ENCODE results near the gene ZFYVE21.

ZFYVE21 gene

GRCh38 chr14:103729496-103730448 is 14.2 kb downstream of the ZFYVE21 start:
- no peak overlapping the region for H4K91ac ChIP-seq (ENCODE audit: low read depth, low read length)
- peaks cover 9 to 16% of the 10 kb centered on the region in 2 experiments for H3K4me1 ChIP-seq (ENCODE audit: control insufficient read depth in 1 of 2, insufficient read depth in 2 of 2, low read length in 2 of 2)
- H2BK120ac ChIP-seq (ENCODE audit: insufficient read depth, low read length, poor library complexity): no peak overlapping the region
- H3K4me2 ChIP-seq (ENCODE audit: low read length): no peak overlapping the region
- peaks cover 5% of the 10 kb centered on the region for H3K9me3 ChIP-seq (ENCODE audit: insufficient read depth, low read depth, low read length)
- no peak overlapping the region for H3K23ac ChIP-seq (ENCODE audit: low read length)
- no peak overlapping the region for H3K14ac ChIP-seq (ENCODE audit: low read length)
- H2BK5ac ChIP-seq (ENCODE audit: low read depth, low read length, poor library complexity): no peak overlapping the region
- no peaks in the 10 kb centered on the region for H3K27me3 ChIP-seq (ENCODE audit: insufficient read depth, low read length)
- H3K27ac ChIP-seq (ENCODE audit: low read depth, low read length): no peak overlapping the region
- H3K4ac ChIP-seq (ENCODE audit: low read depth, low read length): no peak overlapping the region
- no peak overlapping the region for H2AK5ac ChIP-seq (ENCODE audit: low read length)
- H4K8ac ChIP-seq (ENCODE audit: low read depth, low read length): no peak overlapping the region
- no peak overlapping the region for H3K18ac ChIP-seq (ENCODE audit: low read length)
- H2AFZ ChIP-seq (ENCODE audit: insufficient read depth, low read length, poor library complexity): no peak overlapping the region
- H3K36me3 ChIP-seq (ENCODE audit: control insufficient read depth in 1 of 2, insufficient read depth in 2 of 2, low read length in 2 of 2): peaks cover 48 to 65% of the 10 kb centered on the region in 2 experiments
- no peak overlapping the region for H2BK12ac ChIP-seq (ENCODE audit: low read length)
- no peak overlapping the region for H3K4me3 ChIP-seq (ENCODE audit: low read depth, low read length)
- no CpG with 5 or more reads among the region's 24 CpGs for WGBS (ENCODE audit: extremely low coverage, insufficient coverage, insufficient read length)
- no peaks in the 10 kb centered on the region for H3K79me2 ChIP-seq (ENCODE audit: control insufficient read depth, insufficient read depth, low read length, poor library complexity)
- DNase-seq: no peak
- no peak overlapping the region for H4K12ac ChIP-seq (ENCODE audit: low read depth, low read length)
- peaks cover 4% of the 10 kb centered on the region for H3K79me1 ChIP-seq (ENCODE audit: low read length)
- no peak overlapping the region for H3K9ac ChIP-seq (ENCODE audit: low read length)

- no peak overlapping the region for H2AK5ac ChIP-seq (ENCODE audit: low read length)
- H3K4me3 ChIP-seq (ENCODE audit: low read depth, low read length): no peak overlapping the region
- H3K4ac ChIP-seq (ENCODE audit: low read depth, low read length): no peak overlapping the region
- no peak overlapping the region for H4K91ac ChIP-seq (ENCODE audit: low read depth, low read length)
- H2BK12ac ChIP-seq (ENCODE audit: low read length): no peak overlapping the region
- no peak overlapping the region for H3K14ac ChIP-seq (ENCODE audit: low read length)
- H3K27ac ChIP-seq (ENCODE audit: low read depth, low read length): no peak overlapping the region
- no peaks in the 10 kb centered on the region for H3K27me3 ChIP-seq (ENCODE audit: insufficient read depth, low read length)
- no peak overlapping the region for H3K18ac ChIP-seq (ENCODE audit: low read length)
- H3K4me2 ChIP-seq (ENCODE audit: low read length): no peak overlapping the region
- WGBS (ENCODE audit: extremely low coverage, insufficient coverage, insufficient read length): no CpG with 5 or more reads among the region's 15 CpGs
- H2BK120ac ChIP-seq (ENCODE audit: insufficient read depth, low read length, poor library complexity): no peak overlapping the region
- H4K8ac ChIP-seq (ENCODE audit: low read depth, low read length): no peak overlapping the region
- DNase-seq: no peak
- H3K79me2 ChIP-seq (ENCODE audit: control insufficient read depth, insufficient read depth, low read length, poor library complexity): no peaks in the 10 kb centered on the region
- H3K9me3 ChIP-seq (ENCODE audit: insufficient read depth, low read depth, low read length): peaks cover 5% of the 10 kb centered on the region
- no peak overlapping the region for H4K12ac ChIP-seq (ENCODE audit: low read depth, low read length)
- H3K9ac ChIP-seq (ENCODE audit: low read length): no peak overlapping the region
- no peak overlapping the region for H3K23ac ChIP-seq (ENCODE audit: low read length)
- H2AFZ ChIP-seq (ENCODE audit: insufficient read depth, low read length, poor library complexity): no peak overlapping the region
- H3K79me1 ChIP-seq (ENCODE audit: low read length): peaks cover 4% of the 10 kb centered on the region
- peaks cover 17 to 24% of the 10 kb centered on the region in 2 experiments for H3K4me1 ChIP-seq (ENCODE audit: control insufficient read depth in 1 of 2, insufficient read depth in 2 of 2, low read length in 2 of 2)
- peaks cover 48 to 65% of the 10 kb centered on the region in 2 experiments for H3K36me3 ChIP-seq (ENCODE audit: control insufficient read depth in 1 of 2, insufficient read depth in 2 of 2, low read length in 2 of 2)
- no peak overlapping the region for H2BK5ac ChIP-seq (ENCODE audit: low read depth, low read length, poor library complexity)
These were observed 15.0 kb downstream of the ZFYVE21 start for GRCh38 chr14:103730490-103731035.

- no peak overlapping the region for H3K4ac ChIP-seq (ENCODE audit: low read depth, low read length)
- H4K12ac ChIP-seq (ENCODE audit: low read depth, low read length): no peak overlapping the region
- no peak for DNase-seq
- H3K23ac ChIP-seq (ENCODE audit: low read length): no peak overlapping the region
- H4K91ac ChIP-seq (ENCODE audit: low read depth, low read length): no peak overlapping the region
- H2AK5ac ChIP-seq (ENCODE audit: low read length): no peak overlapping the region
- peaks cover 11% of the 10 kb centered on the region for H3K79me1 ChIP-seq (ENCODE audit: low read length)
- H3K4me3 ChIP-seq (ENCODE audit: low read depth, low read length): no peak overlapping the region
- no peak overlapping the region for H3K9ac ChIP-seq (ENCODE audit: low read length)
- H4K8ac ChIP-seq (ENCODE audit: low read depth, low read length): no peak overlapping the region
- H3K4me1 ChIP-seq (ENCODE audit: control insufficient read depth in 1 of 2, insufficient read depth in 2 of 2, low read length in 2 of 2): peaks cover 24 to 33% of the 10 kb centered on the region in 2 experiments
- peaks cover 5% of the 10 kb centered on the region for H3K9me3 ChIP-seq (ENCODE audit: insufficient read depth, low read depth, low read length)
- H2BK120ac ChIP-seq (ENCODE audit: insufficient read depth, low read length, poor library complexity): no peak overlapping the region
- peaks cover 3% of the 10 kb centered on the region for H3K79me2 ChIP-seq (ENCODE audit: control insufficient read depth, insufficient read depth, low read length, poor library complexity)
- no peak overlapping the region for H3K18ac ChIP-seq (ENCODE audit: low read length)
- no peak overlapping the region for H3K14ac ChIP-seq (ENCODE audit: low read length)
- no CpG with 5 or more reads among the region's 15 CpGs for WGBS (ENCODE audit: extremely low coverage, insufficient coverage, insufficient read length)
- H2AFZ ChIP-seq (ENCODE audit: insufficient read depth, low read length, poor library complexity): no peak overlapping the region
- no peak overlapping the region for H2BK12ac ChIP-seq (ENCODE audit: low read length)
- H3K27ac ChIP-seq (ENCODE audit: low read depth, low read length): no peak overlapping the region
- no peak overlapping the region for H3K4me2 ChIP-seq (ENCODE audit: low read length)
- H2BK5ac ChIP-seq (ENCODE audit: low read depth, low read length, poor library complexity): no peak overlapping the region
- peaks cover 43 to 57% of the 10 kb centered on the region in 2 experiments for H3K36me3 ChIP-seq (ENCODE audit: control insufficient read depth in 1 of 2, insufficient read depth in 2 of 2, low read length in 2 of 2)
- H3K27me3 ChIP-seq (ENCODE audit: insufficient read depth, low read length): no peaks in the 10 kb centered on the region
These were observed 15.9 kb downstream of the ZFYVE21 start for GRCh38 chr14:103731481-103731880.

- peaks cover 3% of the 10 kb centered on the region for H3K79me2 ChIP-seq (ENCODE audit: control insufficient read depth, insufficient read depth, low read length, poor library complexity)
- H3K4me2 ChIP-seq (ENCODE audit: low read length): no peak overlapping the region
- peaks cover 30 to 40% of the 10 kb centered on the region in 2 experiments for H3K4me1 ChIP-seq (ENCODE audit: control insufficient read depth in 1 of 2, insufficient read depth in 2 of 2, low read length in 2 of 2)
- H3K27ac ChIP-seq (ENCODE audit: low read depth, low read length): no peak overlapping the region
- no peak overlapping the region for H2BK120ac ChIP-seq (ENCODE audit: insufficient read depth, low read length, poor library complexity)
- DNase-seq: no peak
- H4K8ac ChIP-seq (ENCODE audit: low read depth, low read length): no peak overlapping the region
- no CpG with 5 or more reads among the region's 24 CpGs for WGBS (ENCODE audit: extremely low coverage, insufficient coverage, insufficient read length)
- H3K79me1 ChIP-seq (ENCODE audit: low read length): peaks cover 13% of the 10 kb centered on the region
- H3K9ac ChIP-seq (ENCODE audit: low read length): no peak overlapping the region
- H3K36me3 ChIP-seq (ENCODE audit: control insufficient read depth in 1 of 2, insufficient read depth in 2 of 2, low read length in 2 of 2): peaks cover 43 to 55% of the 10 kb centered on the region in 2 experiments
- H3K23ac ChIP-seq (ENCODE audit: low read length): no peak overlapping the region
- H3K14ac ChIP-seq (ENCODE audit: low read length): no peak overlapping the region
- no peak overlapping the region for H3K4ac ChIP-seq (ENCODE audit: low read depth, low read length)
- H3K4me3 ChIP-seq (ENCODE audit: low read depth, low read length): no peak overlapping the region
- H3K27me3 ChIP-seq (ENCODE audit: insufficient read depth, low read length): no peaks in the 10 kb centered on the region
- no peak overlapping the region for H2BK5ac ChIP-seq (ENCODE audit: low read depth, low read length, poor library complexity)
- H3K18ac ChIP-seq (ENCODE audit: low read length): no peak overlapping the region
- peaks cover 5% of the 10 kb centered on the region for H3K9me3 ChIP-seq (ENCODE audit: insufficient read depth, low read depth, low read length)
- no peak overlapping the region for H2AK5ac ChIP-seq (ENCODE audit: low read length)
- no peak overlapping the region for H4K91ac ChIP-seq (ENCODE audit: low read depth, low read length)
- no peak overlapping the region for H4K12ac ChIP-seq (ENCODE audit: low read depth, low read length)
- no peak overlapping the region for H2AFZ ChIP-seq (ENCODE audit: insufficient read depth, low read length, poor library complexity)
- no peak overlapping the region for H2BK12ac ChIP-seq (ENCODE audit: low read length)
These were observed 16.6 kb downstream of the ZFYVE21 start for GRCh38 chr14:103731916-103732867.
